Ishikawa (cell line): ENCODE data around the gene HRH2.

Source experiments
- CEBPB ChIP-seq: IDR thresholded peaks from 2 replicates; pipeline ENCODE4 v1.6.1; 2012
- CREB1 ChIP-seq: IDR thresholded peaks from 2 replicates; pipeline ENCODE4 v1.6.1; 2012; ENCODE audit warnings: low read depth
- EGR1 ChIP-seq: IDR thresholded peaks from 2 replicates; pipeline ENCODE4 v1.6.1; 2012
- EP300 ChIP-seq: IDR thresholded peaks from 2 replicates; pipeline ENCODE4 v1.6.1; 2012; ENCODE audit warnings: borderline replicate concordance
- FOXM1 ChIP-seq: IDR thresholded peaks from 2 replicates; pipeline ENCODE4 v1.6.1; 2012; ENCODE audit warnings: low read depth, borderline replicate concordance
- NFIC ChIP-seq: IDR thresholded peaks from 2 replicates; pipeline ENCODE4 v1.6.1; 2012
- RAD21 ChIP-seq: IDR thresholded peaks from 2 replicates; pipeline ENCODE4 v1.6.1; 2012; ENCODE audit warnings: low read depth
- REST ChIP-seq: IDR thresholded peaks from 2 replicates; pipeline ENCODE4 v1.6.1; 2012; ENCODE audit warnings: low read depth, mild to moderate bottlenecking
- TAF1 ChIP-seq: IDR thresholded peaks from 2 replicates; pipeline ENCODE4 v1.6.1; 2012; ENCODE audit warnings: low read depth, mild to moderate bottlenecking
- TCF12 ChIP-seq: IDR thresholded peaks from 2 replicates; pipeline ENCODE4 v1.6.1; 2012; ENCODE audit warnings: low read depth
- TEAD4 ChIP-seq: IDR thresholded peaks from 2 replicates; pipeline ENCODE4 v1.6.1; 2012
- USF1 ChIP-seq: IDR thresholded peaks from 2 replicates; pipeline ENCODE4 v1.6.1; 2012
- YY1 ChIP-seq: IDR thresholded peaks from 2 replicates; pipeline ENCODE4 v1.6.1; 2012; ENCODE audit warnings: low read depth
- ZBTB7A ChIP-seq: IDR thresholded peaks from 2 replicates; pipeline ENCODE4 v1.6.1; 2012; ENCODE audit warnings: low read depth
- TF ChIP-seq, protein P1 (sequence below): IDR thresholded peaks from 2 replicates; pipeline ENCODE4 v1.6.1; 2012

The HRH2 gene

DNA sequence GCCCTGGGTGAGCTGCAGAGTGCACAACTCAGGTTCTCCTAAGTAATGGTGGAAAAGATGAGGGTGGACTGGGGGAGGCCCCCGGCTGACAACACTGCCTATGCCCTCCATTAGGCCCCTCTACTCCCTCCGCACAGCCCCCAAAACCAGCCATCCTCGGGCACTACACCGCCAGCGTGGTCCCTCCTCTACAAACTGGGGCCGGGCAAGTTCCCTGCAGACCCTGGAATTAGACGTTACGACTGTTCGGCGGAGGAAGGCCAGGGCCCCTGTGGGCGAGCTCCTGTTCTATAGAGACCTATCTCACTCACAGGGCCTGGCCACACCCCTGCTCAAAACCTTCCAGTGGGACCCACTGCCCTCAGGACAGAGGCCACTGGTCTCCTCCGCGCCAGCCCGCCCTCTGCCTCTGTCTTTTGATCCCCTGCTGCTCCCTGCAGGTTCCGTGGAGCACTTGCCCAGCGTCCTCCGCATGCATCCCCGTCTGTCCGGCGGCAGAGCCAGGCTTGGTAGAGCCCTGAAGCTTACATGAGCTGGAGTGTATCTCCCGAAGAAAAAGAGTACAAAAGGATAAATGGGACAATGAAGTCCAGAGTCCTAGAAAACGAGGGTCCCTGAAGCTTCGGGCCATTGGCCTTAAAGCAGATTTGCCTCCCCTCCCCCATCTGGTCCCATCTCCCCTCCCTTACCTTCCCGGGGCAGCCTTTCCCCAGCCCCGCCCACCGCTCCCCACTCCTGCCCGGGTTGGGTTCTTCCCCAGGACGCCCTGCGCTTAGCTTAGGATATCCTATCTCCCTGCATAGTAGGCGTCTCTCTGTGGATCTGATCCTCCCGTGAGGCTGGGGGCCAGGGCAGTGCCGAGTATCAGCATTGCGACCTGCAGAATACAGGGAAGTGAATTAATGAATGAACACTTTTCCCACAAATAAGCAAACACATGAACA lies 71.3 kb downstream of the HRH2 start:
- TF ChIP-seq FOXM1 (no peak), NFIC (no peak), ZBTB7A (no peak), REST (no peak), RAD21 (no peak), EGR1 (no peak), USF1 (no peak), TCF12 (no peak), YY1 (no peak), TEAD4 (no peak), TAF1 (no peak), CEBPB (no peak), EP300 (no peak), CREB1 (no peak)
- TF ChIP-seq, protein P1, sequence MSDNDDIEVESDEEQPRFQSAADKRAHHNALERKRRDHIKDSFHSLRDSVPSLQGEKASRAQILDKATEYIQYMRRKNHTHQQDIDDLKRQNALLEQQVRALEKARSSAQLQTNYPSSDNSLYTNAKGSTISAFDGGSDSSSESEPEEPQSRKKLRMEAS, result no peak

- peak; percentile 99 for TF ChIP-seq RAD21
- TF ChIP-seq, protein P1, result no peak
- TF ChIP-seq TEAD4, result peak; percentile 58
Observed at GRCh38 chr5:175729829-175730277, 72.0 kb downstream of the HRH2 start.

- TF ChIP-seq EP300 (no peak), REST (no peak), EGR1 (no peak), TEAD4 (no peak), USF1 (no peak), CREB1 (no peak), TCF12 (no peak), NFIC (no peak), ZBTB7A (no peak), FOXM1 (no peak), RAD21 (no peak), CEBPB (no peak), YY1 (no peak), TAF1 (no peak)
- TF ChIP-seq, protein P1, result no peak
Observed at GRCh38 chr5:175731172-175731571, 73.3 kb downstream of the HRH2 start.

GRCh38 chr5:175731756-175732465 lies 74.0 kb downstream of the HRH2 start:
- no peak for TF ChIP-seq EP300
- no peak for TF ChIP-seq RAD21
- TF ChIP-seq TCF12, result no peak

DNA sequence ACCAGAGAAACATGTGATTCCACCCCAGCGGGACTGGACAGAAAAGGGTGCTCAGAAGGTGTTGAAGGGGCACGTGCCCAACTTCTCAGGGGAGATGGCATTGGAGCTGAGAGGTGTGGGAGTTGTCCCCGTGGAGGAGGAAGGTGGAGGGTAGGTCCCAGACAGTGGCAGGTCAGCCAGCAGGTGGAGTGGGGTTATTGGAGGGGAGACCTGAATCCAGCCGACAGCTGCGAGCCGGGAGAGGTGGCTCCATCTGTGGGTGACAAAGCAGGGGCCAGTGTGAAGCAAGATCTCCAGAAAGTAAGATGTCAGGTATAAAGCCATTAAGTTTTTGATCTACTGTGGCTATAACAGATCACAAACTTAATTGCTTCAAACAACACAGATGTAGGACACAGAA lies 75.1 kb downstream of the HRH2 start:
- TF ChIP-seq RAD21 (no peak), ZBTB7A (no peak), EP300 (no peak), USF1 (no peak), TCF12 (no peak), TAF1 (no peak), FOXM1 (no peak), CEBPB (no peak), CREB1 (no peak), NFIC (no peak), EGR1 (no peak), REST (no peak), YY1 (no peak), TEAD4 (no peak)
- TF ChIP-seq, protein P1, result no peak
